DOHH2 (cell line): ENCODE measurements around the gene TRPV4.

ENCODE experiments used
- EZH2phosphoT487 ChIP-seq: fragments of 200-600 bp; sonication (generic); IDR thresholded peaks from 2 replicates; pipeline ENCODE4 v1.6.1; 2017; ENCODE audit warnings: borderline replicate concordance, mild to moderate bottlenecking, antibody characterized with exemption, low read length, moderate library complexity, mixed read lengths
- TF ChIP-seq, protein P1 (sequence below): fragments of 200-600 bp; sonication (generic); IDR thresholded peaks from one replicate; pipeline ENCODE4 v1.5.1; 2014; ENCODE audit warnings: antibody characterized with exemption, mild to moderate bottlenecking, low read depth, low read length; ENCODE audit not compliant: poor library complexity, severe bottlenecking

DNA sequence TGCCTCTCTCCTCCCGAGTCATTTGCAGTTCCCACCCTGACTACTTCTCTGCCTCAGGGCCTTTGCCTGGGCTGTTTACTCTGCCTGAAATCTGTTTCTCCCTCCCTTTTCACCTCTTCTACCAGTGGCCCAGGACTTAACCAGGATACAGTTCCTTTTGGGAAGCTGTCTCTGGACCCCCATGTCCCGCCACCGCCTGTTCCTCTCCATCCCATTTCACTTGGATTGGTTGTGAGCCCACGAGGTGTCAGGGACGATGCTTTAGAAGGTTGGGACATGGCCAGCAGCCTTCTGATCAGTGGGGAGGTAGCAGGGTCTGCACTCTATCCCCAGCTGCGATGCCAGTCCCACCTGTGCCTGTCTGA, 67.8 kb downstream of the TRPV4 start:
- TF ChIP-seq, protein P1, sequence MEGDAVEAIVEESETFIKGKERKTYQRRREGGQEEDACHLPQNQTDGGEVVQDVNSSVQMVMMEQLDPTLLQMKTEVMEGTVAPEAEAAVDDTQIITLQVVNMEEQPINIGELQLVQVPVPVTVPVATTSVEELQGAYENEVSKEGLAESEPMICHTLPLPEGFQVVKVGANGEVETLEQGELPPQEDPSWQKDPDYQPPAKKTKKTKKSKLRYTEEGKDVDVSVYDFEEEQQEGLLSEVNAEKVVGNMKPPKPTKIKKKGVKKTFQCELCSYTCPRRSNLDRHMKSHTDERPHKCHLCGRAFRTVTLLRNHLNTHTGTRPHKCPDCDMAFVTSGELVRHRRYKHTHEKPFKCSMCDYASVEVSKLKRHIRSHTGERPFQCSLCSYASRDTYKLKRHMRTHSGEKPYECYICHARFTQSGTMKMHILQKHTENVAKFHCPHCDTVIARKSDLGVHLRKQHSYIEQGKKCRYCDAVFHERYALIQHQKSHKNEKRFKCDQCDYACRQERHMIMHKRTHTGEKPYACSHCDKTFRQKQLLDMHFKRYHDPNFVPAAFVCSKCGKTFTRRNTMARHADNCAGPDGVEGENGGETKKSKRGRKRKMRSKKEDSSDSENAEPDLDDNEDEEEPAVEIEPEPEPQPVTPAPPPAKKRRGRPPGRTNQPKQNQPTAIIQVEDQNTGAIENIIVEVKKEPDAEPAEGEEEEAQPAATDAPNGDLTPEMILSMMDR = no peak
- TF ChIP-seq EZH2phosphoT487 = no peak
